ENCODE data around the gene TRPC4AP.

Gene TRPC4AP

DNA sequence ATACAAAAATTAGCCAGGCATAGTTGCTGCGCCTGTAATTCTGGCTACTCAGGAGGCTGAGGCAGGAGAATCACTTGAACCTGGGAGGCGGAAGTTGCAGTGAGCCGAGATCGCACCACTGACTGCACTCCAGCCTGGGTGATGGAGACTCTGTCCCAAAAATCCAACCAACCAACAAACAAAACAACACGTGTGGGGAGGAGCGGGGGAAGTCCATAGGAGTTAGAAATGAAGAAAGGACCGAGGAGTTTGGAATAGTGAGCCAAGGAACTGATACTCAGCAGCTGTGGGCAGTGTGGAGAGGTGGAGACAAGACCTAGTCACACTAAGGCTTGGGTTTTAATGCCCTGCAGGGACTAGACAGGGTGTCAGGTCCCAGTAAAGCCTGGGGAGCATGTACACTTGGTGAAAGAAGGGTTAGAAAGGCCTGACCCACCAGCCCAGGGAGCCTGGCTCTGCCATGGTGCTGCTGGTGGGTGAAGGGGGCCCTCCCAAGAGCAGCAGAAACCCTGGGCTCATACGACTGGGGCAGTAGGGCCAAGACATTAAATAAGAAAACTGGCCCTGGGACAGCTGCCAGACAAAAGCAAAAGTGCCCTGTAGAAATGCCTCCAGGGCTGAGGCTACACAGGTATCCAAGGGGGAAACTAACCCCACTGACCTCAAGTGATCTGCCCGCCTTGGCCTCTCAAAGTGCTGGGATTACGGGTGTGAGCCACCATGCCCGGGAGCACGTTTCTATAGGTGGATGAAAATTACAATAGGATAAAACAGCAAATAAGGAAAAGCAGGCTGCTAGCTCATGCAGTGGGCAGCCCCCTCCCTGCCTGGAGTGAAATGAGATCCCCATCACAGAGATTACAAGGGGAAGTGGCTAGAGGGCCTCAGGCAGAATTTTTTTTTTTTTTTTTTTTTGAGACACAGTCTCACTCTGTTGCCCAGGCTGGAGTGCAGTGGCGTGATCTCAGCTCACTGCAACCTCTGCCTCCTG lies 78.9 kb downstream of the TRPC4AP start:
- DNase-seq: peak; percentile 27

DNA sequence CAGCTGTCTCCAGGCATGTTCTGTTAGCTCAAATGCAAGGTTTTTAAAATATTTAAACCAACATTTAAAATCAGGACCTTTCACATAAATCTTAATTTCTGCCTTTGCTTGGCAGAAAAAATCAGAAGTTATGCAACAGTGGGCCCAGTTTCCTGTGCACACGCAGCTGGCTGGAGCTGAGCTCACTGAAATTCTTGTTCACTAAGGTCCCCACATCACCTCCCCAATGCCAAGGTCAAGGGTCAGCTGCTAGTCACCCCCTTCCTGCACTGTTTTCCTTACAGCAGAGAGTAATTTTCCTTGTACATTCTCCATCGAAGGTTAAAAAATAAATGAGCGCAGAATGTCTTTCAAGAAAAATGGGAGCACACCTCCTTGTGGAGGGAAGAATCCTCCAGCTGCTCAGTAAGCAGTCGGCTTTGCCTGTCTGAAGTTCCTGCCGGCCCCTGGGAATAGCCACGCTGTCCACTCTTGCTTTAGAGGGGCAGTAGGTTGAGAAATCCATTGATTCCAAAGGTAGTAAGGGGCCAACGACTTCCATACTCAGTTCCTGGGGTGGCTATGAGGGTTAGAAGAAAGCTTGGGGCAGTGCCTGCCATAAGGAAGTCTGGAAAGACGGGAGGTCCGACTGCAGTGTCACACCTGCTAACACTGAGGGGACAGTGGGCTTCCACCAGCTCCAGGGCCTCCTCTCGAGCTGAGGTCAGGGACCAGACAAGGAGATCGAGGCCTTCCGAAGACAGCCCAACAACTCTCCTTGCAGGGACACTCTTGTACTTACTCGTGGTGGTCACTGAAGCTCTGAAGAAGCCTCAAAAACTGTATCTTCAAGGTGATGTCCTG lies 80.2 kb downstream of the TRPC4AP start:
- DNase-seq: no peak

DNA sequence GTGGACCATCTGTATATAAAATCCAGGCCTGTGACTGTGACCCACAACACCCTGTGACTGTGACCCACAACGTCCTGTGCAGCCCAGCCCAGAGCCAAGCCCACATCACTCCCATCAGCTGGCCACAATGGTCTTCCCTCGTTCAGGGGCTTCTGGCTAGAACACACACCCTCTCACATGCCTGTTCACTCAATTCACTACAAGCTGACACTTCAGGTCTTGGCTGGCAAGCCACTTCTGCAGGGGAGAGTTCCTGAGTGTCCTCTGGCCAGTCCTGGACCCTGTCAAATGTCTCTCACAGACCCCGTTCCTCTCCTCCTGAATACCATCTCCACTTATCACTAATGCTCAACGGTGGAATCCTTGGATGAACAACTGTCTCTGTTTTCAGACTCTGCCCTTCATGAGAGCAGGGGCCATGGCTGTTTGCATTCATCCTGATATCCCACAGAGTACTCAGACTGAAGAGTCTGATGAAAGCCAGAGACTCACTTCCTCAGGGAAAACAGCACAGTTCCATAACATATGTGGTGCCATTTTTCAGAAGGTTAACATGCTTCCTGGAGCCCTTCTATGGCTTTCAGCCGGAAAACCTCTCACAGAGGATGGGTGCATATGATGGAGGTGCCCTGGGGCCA lies 80.9 kb downstream of the TRPC4AP start:
- no peak for DNase-seq

DNA sequence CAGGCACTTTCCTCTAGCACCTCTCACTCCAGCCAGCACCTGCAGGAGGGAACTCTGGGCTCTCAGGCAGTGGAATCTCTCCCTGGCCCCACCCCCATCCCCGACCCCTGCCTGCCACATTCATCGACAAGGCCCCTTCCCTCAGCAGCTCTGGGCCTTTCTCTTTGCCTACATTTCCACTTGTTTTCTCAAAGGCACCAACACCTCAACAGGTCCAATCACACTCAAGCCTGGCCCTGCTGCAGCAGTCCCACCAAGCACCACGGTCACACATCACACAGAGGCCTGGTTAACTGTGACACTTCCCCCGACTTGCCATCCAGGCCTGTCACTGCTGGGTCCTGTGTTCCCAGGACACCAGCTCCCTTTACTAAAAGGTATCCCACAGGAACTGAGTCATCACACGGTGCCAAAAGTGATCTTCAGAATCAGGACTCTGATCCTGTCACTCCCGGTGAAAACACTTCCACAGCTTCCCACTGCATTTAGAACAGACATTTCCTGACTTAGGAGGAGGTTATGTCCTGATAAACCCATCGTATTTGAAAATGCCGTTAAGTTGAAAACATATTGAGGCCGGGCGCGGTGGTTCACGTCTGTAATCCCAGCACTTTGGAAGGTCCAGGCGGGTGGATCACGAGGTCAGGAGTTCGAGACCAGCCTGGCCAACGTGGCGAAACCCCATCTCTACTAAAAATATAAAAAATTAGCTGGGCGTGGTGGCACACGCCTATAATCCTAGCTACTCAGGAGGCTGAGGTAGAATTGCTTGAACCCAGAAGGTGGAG lies 82.0 kb downstream of the TRPC4AP start:
- DNase-seq: no peak

DNA sequence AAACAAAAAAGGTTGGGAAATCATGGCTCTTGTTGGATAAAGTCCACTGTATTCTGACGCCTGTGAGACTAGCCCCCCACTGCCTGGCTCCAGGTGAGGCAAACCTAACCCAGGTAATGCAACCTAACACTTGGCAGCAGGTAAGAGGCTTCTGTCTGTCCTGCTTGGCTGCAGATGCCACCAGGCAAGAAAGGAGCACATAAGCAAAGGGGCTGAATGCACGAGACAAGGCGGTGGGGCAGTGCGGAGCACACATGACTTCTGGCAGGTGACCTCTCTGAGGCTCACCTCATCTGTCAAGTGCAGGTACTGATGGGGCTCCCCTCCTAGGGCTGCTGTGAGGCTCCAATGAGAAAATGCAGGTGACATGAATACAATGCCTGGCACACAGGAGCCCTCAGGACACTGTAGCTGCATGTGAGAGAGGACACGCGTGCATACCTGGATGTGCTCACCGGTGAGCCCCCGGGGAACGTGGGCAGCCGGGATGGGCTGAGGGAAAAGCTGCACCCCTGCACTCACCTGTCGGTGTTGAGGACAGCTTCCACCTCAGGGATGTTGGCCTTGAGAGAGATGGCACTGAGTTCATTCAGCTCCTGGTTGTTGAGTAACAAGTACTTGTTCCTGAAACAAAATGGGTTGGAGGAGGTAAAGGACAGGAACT lies 82.8 kb downstream of the TRPC4AP start:
- no peak for DNase-seq

DNA sequence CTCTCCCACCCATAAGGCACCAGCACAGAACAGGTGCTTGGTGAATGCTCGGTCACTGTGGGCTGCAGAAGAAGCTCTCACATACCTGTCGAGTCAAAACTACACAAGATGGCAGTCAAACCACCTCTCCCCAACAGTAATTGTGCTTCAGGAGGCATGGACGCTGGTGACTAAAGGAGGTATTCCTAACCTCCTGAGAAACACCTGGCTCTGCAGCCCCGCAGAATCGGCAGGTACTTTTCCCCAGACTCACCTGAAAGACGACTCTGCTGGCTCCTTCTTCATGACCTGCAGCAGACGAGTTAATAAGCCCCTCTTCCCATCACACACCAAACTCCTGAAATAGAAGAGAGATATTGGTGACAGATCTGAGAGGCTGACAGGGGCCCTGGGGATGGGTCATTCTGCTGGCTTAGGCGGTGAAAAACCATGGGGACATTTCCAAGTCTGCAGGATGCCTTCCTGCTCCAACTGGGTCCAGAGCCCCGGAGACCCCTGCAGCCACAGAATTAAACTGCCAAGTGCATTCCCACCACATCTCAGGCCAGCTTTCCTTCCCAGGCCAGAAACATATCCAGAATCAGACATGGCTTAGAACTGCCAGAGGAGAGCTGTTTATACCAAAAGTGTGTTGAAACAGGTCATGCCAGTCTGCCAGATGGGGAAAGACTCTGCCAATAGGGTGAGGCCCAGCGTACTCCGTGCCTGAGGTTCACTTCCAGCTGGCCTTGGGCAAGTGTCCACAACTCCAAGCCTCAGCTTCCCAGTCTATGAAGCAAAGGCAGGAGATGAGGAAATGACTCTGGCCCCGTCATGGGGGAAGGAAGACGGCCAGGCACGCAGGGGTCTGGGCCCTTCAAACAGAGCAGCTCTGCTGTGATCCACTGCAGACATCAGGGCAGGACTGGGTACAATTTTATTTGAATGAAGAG lies 83.9 kb downstream of the TRPC4AP start:
- no peak for DNase-seq

DNA sequence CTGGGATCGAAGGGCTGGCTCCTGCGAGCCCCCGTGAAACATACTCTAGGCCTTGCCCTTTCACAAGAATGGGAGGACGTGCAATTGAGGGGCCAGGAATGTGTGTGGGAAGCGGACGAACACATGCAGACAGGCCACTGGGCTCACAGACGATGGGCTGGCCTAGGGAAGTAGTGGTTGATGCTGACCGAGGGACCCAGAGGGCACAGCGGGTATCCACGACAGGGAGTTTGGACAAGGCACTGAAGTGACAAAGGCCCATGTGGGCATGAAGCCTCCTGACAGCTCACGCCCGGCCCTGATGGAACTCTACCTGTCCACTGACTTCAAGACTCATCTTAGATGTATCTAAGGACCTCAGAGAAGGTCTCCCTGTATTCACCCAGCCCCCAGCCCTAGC lies 84.7 kb downstream of the TRPC4AP start:
- DNase-seq: no peak

DNA sequence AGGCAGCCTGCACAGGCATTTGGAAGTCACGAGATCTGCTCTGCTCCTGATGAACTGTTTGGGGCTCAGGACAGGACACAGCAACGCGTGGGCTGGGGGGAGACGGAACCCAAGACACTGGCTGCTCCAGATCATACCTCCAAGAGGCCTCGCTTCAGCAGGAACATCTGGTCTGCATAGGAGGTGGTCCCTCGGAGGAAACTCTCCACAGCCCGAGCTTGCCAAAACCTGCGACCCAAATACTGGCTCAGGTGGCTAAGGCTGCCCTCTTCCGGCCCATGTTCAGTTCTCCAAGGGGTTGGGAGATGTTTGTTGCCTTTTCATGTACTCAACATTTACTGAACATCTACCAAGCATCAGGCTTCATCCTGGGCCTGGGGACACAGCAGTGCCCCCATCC lies 85.2 kb downstream of the TRPC4AP start:
- no peak for DNase-seq

DNA sequence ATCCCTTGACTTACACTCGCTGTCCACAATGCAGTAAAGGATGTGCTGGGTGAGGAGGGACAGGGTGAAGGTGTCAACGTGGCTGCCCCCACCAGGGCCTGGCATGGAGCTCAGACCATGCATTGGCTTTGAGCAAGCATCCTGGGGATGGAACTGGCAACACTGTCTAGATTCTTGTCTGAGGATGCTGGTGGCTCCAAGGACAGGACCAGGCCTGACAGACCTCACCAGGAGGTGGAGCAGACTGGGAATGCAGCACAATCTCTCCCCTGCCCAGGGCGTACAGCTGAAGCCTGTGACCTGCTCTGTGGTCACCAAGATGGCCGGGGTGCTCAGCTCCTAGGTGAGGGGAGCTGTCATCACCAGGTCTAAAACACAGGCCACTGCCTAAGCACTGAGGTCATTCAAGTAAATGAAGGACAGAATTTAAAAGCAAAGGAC lies 86.1 kb downstream of the TRPC4AP start:
- DNase-seq: no peak

DNA sequence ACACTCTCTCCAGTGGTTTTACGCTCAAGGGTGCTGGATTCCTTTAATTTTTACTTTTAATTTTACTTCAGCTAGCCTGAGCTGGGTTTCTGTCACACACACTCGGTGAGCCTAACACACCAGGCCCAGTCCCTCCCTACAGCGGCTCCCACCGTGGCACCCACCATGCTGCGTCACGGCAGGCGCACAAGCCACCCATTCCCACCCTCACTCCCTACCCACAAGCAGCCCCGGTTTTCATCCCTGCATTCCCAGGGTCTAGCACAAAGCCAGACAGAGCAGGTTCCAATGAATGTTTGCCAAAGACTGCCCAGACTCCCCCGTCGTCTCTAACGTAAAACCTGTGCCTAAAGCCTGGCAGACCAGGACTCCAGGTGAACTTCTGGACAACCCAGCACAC lies 86.6 kb downstream of the TRPC4AP start:
- no peak for DNase-seq

DNA sequence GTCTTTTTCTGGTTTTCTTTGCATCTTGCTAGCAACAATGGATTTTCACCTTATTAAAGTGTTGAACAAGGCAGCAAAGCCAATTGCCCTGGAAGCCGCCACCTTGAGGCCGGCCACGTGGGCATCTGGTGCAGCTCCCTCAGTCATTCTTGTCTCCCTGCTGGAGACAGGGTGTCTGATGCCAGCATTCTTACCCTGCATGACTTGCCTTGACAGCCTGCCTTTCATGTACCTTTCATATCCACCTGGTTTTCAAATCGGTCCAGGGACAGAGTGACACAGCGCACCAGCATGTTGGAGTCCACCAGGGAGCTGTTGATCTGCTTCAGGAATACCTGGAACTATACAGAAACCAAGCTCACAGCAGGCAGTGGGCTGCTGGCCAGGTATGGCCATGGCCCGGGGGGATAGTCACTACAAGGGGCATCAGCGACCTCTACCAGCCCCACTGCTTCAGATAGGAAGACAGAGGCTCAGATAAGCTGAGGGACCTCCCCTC lies 87.1 kb downstream of the TRPC4AP start:
- no peak for DNase-seq

DNA sequence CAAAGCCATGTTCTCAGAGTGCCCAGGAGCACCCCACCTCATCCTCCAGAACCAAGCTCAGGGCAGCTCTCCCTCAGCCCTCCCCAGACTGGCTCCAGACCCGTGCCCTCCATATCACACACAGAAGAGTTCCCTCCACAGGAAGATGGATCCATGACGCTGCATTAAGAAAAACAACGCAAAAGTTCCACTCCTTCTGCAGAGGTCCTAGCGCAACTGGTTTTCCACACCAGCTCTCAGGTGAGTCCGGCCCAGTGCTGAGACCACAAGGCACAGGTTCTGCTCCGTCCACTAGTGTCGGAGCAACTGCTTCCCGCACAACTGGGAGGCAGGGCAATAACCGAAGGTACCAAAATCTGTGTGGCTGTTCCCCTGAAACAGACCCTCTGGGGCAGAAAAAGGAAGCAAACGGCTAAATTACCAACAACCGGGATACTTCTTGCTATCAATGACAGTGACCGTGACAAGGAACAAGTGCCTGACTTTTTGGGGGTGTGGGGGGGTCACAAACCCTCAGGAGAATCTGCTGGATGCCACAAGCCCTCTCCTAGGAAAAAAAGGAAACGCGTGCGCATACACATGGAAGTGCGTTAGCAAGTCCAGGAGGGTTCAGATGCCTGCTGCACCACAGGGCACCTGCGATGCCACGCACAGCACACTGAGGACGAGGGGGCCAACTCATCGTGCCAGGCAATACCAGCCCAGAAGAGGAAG lies 87.7 kb downstream of the TRPC4AP start:
- DNase-seq: no peak

DNA sequence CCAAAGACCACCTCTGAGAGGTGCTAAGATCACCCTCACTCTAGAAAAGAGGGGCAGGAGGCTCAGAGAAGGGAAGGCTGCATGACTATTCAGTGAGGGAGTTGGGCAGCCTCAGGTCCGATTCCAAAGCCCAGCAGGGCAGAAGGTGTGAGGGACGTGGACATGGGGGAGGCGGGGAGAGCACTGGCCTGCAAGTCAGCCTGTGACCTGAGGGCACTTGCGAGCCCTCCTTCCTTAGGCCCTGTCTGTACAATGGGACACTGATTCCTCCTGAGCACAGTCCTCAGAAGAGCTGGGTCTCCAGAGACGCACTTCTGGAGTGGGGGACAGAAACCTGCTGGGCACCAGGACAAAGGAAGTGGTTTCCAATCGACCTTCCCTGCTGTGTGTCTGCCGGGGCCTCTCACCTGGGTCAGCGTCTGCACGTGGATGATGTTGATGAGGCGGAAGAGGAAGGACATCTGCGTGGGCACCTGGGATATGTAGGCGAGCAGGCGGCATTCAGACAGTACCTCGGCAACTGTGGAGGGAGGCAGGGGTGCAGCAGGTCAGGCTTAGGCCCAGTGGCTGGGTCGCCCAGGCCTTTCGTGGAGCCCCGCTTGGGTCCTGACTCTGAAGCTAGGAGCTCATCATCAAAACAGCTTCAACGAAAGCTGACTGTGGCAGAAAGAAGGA lies 88.4 kb downstream of the TRPC4AP start:
- no peak for DNase-seq

DNA sequence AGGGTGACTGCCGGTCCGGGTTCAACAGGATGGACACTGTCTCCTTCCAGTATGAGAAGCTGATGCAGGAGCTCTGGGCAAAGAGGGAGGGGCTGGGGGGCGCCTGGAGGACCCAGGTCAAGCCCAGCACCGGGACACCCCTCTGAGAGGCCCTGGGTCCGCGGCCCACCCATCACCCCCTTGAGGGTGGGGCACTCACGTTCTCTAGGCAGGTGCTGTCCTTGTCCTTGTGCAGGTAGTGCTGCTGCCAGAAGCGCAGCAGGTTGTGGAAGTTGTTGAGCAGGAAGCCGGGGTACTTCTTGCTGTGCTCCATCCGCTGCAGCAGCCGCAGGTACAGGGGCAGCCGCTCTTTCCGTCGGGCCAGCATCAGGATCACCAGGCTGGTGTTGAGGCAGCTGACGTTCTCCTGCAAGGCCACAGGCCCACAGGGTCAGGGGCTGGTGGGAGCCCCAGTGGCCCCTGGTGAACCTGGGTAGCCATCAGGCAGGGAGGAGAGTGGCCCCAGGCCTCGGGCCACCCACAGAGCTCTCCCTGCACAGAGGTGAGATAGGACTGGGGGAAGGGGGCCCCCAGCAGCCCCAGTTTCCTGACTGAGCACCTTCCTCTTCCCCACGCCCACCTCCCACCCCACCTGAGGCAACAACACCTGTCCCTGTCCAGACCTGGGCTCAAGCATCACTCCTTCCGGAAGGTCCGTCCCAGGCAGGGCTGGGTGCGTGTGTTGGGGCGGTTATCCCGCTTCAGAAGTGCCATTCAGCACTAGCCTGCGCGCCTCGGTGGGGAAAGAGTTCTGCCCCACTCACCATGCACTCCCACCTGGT lies 89.2 kb downstream of the TRPC4AP start:
- DNase-seq: no peak

DNA sequence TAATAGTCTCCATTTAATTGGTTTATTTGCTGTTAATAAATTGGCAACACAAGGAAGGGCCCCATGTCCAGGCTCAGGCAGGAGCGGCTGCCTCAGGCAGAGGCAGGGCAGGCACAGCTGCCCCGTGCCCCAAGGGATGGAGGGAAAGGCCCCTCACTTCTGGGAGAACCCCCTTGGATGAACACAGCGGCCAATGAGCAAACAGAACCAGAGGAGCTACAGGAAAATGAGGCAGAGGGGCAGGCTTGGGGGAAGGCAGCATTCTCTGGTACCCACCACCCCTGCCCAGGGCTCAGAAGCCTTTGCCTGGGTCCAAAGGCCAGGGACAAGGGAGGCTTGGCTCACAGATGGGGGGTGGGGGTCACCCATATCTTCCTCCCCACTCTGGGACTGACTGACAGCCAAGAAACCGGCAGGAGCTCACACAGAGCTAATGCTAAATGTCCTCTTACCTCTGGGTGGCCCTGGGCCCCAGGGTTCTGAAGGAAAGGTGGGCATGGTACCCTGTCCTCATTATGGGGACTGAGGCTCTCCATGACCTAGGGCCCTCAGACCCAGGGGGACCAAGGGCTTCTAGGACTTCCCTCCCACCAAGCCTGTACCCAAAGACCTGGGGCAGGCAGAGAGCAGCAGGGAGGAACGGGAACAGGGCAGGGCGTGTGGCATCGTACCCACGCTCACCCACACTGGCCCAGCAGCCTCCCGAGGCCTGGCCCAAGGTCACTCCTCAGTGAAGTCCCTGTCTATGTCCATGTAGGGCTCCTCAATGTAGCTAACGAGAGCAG lies 90.0 kb downstream of the TRPC4AP start:
- no peak for DNase-seq

DNA sequence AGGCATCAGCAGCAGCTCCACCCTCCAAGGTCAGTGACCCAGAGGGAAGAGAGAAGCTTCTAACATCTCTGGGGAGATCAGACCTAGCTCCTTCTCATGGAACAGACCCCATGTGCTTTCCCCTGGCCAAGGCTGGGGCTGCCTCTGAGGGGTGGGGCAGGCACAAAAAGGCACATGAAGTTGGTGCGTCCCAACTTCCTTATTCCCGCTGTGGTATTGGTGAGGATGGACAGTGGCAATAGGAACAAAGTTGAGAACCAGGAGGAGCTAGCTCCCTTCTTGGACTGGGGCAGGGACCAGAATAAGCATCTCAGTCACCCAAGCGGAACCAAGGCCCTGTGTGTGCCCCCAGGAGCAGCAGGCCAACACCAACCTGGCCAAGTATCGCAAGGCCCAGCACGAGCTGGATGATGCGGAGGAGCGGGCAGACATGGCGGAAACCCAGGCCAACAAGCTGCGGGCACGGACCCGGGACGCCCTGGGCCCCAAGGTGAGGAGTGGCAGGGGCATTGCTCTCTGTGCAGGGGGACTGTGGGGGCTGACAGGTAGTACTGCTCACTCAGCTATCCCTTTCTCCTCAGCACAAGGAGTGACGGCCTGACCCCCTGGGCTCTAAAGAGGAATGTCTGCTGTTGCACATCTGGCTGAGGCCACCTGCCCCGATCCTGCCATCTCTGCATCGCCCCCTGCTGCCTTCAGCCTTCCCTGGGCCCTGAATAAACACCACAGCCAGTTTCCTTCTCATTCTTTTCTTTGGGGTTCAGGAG lies 90.8 kb downstream of the TRPC4AP start:
- peak; percentile 15 for DNase-seq
